Measurements from ENCODE around the gene RS1.

- TF ChIP-seq CTCF (IDR thresholded peaks at IDR 0.05) (no peak), POLR2A (IDR thresholded peaks at IDR 0.05) (no peak)
Measured at GRCh38 chrX:18630934-18631333, 41.0 kb downstream of the RS1 start.

All from body of pancreas (tissue), 4 donors.